ENCODE measurements around the gene PLK3. TPM values are rescaled to one million over a fixed set of nuclear protein-coding genes. Genes with fewer than 3 reads are reported as not detected.

The PLK3 gene
- total and polyA plus RNA-seq, 9 of the 15 experiments (the other 6 are each of a cell fraction or from before 2014, with no cell fraction given), result 0.52 to 22.7 (median 11.0) TPM

- TF ChIP-seq MLLT1 (IDR thresholded peaks at IDR 0.05), result peak in 1 of 2 experiments; percentile 52; a peak in 1 of 4 replicates
- 0 out of 2 replicates have a peak, but pooled peaks have one; percentile 28 for TF ChIP-seq OTX1 (CRISPR knock-in tag; IDR thresholded peaks at IDR 0.05)
- no peak for TF ChIP-seq ETV1 (tag; conservative IDR thresholded peaks at IDR 0.05; ENCODE audit: low read depth)
- TF ChIP-seq MAZ (CRISPR knock-in tag; conservative IDR thresholded peaks at IDR 0.05 in 1 of 2, IDR thresholded peaks at IDR 0.05 in 1 of 2), result peak; percentile 13 to 60; a peak in 2 of 4 replicates
- no peak for TF ChIP-seq SRF (CRISPR knock-in tag; IDR thresholded peaks at IDR 0.05)
- TF ChIP-seq TFAP4 (CRISPR knock-in tag; IDR thresholded peaks at IDR 0.05; ENCODE audit: borderline replicate concordance), result peak; percentile 87
- TF ChIP-seq LARP7 (IDR thresholded peaks at IDR 0.05), result no peak
- TF ChIP-seq CREM (IDR thresholded peaks at IDR 0.05; ENCODE audit: low read depth), result peak; percentile 65
- 0 out of 2 replicates have a peak, but pooled peaks have one; percentile 4 for TF ChIP-seq MAFG (tag; conservative IDR thresholded peaks at IDR 0.05)
- TF ChIP-seq RB1 (IDR thresholded peaks at IDR 0.05; ENCODE audit: low read depth), result peak; percentile 67
- TF ChIP-seq STAT5B (CRISPR knock-in tag; IDR thresholded peaks at IDR 0.05), result no peak
- TF ChIP-seq L3MBTL2 (IDR thresholded peaks at IDR 0.05), result peak; percentile 25; the same call in 1 of the 2 replicates
- TF ChIP-seq HOMEZ (CRISPR knock-in tag; IDR thresholded peaks at IDR 0.05), result 0 out of 2 replicates have a peak, but pooled peaks have one; percentile 50
- peak in 1 of 2 experiments; percentile 67; a peak in 2 of 4 replicates for TF ChIP-seq UBTF (IDR thresholded peaks at IDR 0.05; ENCODE audit: borderline replicate concordance in 1 of 2, low read depth in 2 of 2, low read length in 2 of 2)
- TF ChIP-seq BHLHE40 (IDR thresholded peaks at IDR 0.05; ENCODE audit: low read length), result peak; percentile 42; the same call in 1 of the 2 replicates
- peak; percentile 49 for TF ChIP-seq DEAF1 (CRISPR knock-in tag; IDR thresholded peaks at IDR 0.05)
- TF ChIP-seq MYC (IDR thresholded peaks at IDR 0.05; ENCODE audit: low read depth, low read length), result peak; percentile 50; the same call in 1 of the 2 replicates
- no peak for TF ChIP-seq MYC (CRISPR knock-in tag; IDR thresholded peaks at IDR 0.05; ENCODE audit: borderline replicate concordance, low read depth)
These were observed 35.8 kb downstream of the PLK3 start (continued) for GRCh38 chr1:44835738-44836675.
